ENCODE measurements around the gene DGCR2.

The DGCR2 gene

GRCh38 chr22:19118329-19118880, 3.8 kb downstream of the DGCR2 start:
- no peak overlapping the region for H3K27ac ChIP-seq (replicated peaks)
- TF ChIP-seq CTCF (IDR thresholded peaks at IDR 0.05; ENCODE audit: insufficient read depth, low read length) (no peak), REST (IDR thresholded peaks at IDR 0.05; ENCODE audit: insufficient replicate concordance, low read depth) (no peak), SPI1 (IDR thresholded peaks at IDR 0.05; ENCODE audit: borderline replicate concordance, low read depth) (no peak), GABPA (IDR thresholded peaks at IDR 0.05; ENCODE audit: low read depth) (no peak), POLR2AphosphoS5 (IDR thresholded peaks at IDR 0.05; ENCODE audit: low read depth) (no peak)

DNA sequence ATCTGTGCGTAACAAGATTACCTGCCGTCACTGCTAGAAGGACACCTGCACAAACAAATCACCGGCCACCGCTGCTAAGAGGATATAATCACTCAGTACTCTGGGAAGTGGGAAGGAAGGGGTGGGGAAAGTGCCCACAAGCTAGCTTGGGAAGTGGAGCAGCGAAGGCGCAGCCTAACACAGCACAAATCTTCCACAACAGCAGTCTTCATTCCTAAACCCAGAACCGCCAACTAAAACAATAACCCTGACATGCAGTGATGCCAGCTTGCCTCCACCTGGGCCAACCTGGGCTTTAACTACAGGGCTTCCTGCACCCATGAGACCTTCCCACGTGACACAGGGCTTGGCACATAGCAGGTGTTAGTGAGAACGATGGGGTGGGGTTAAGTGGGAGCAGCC, 5.1 kb downstream of the DGCR2 start:
- no peak overlapping the region for H3K4me3 ChIP-seq (replicated peaks; ENCODE audit: insufficient read depth, low read length)
- DNase-seq (ENCODE audit: low read depth in 1 of 2, low spot score in 1 of 2) = no peak
- H3K27me3 ChIP-seq (ENCODE audit: insufficient read depth, poor library complexity, severe bottlenecking) = no peaks in the 10 kb centered on the region
- TF ChIP-seq POLR2AphosphoS5 (IDR thresholded peaks at IDR 0.05; ENCODE audit: low read depth) (no peak), REST (IDR thresholded peaks at IDR 0.05; ENCODE audit: insufficient replicate concordance, low read depth) (no peak), GABPA (IDR thresholded peaks at IDR 0.05; ENCODE audit: low read depth) (no peak), SPI1 (IDR thresholded peaks at IDR 0.05; ENCODE audit: borderline replicate concordance, low read depth) (no peak), CTCF (IDR thresholded peaks at IDR 0.05; ENCODE audit: insufficient read depth, low read length) (no peak)
- no peak overlapping the region for H3K27ac ChIP-seq (replicated peaks)

More at GRCh38 chr22:19118329-19118880, 3.8 kb downstream of the DGCR2 start:
- H3K4me3 ChIP-seq (replicated peaks; ENCODE audit: insufficient read depth, low read length) = no peak overlapping the region
- no peak for DNase-seq (ENCODE audit: low read depth in 1 of 2, low spot score in 1 of 2)
- no peaks in the 10 kb centered on the region for H3K27me3 ChIP-seq (ENCODE audit: insufficient read depth, poor library complexity, severe bottlenecking)

DNA sequence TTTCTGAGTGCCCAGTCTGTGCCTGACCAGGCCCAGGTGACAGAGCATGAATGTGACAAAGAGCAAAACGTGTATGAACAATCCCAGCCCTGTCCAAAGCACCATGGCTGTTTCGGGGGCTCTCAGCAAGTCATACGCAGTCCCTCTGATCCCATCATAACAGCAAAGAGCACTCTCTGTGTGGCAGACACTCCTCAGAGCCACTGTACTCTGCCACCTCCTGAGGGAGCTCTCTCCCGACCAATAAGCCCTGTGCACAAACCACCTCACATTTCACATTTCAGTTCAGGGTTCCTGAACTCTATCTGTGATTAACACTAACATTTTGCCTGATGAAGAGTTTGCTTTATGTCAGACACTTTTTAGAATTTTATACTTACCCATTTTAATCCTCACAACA, 6.6 kb downstream of the DGCR2 start:
- H3K27ac ChIP-seq (replicated peaks) = no peak overlapping the region
- no peak overlapping the region for H3K4me3 ChIP-seq (replicated peaks; ENCODE audit: insufficient read depth, low read length)
- DNase-seq (ENCODE audit: low read depth in 1 of 2, low spot score in 1 of 2) = no peak
- no peaks in the 10 kb centered on the region for H3K27me3 ChIP-seq (ENCODE audit: insufficient read depth, poor library complexity, severe bottlenecking)
- TF ChIP-seq POLR2AphosphoS5 (IDR thresholded peaks at IDR 0.05; ENCODE audit: low read depth) = no peak
- TF ChIP-seq SPI1 (IDR thresholded peaks at IDR 0.05; ENCODE audit: borderline replicate concordance, low read depth) = no peak
- TF ChIP-seq CTCF (IDR thresholded peaks at IDR 0.05; ENCODE audit: insufficient read depth, low read length) = no peak
- no peak for TF ChIP-seq GABPA (IDR thresholded peaks at IDR 0.05; ENCODE audit: low read depth)
- no peak for TF ChIP-seq REST (IDR thresholded peaks at IDR 0.05; ENCODE audit: insufficient replicate concordance, low read depth)

Data from HL-60 (cell line).